Transverse colon (tissue), 4 donors: ENCODE measurements around the gene GPR151. TPM values are rescaled to one million over a fixed set of nuclear protein-coding genes. Genes with fewer than 3 reads are reported as not detected.

Source experiments
- DNase-seq: peaks from one replicate; pipeline ENCODE4 v3.0.0-alpha.2; 2019
- H3K27ac ChIP-seq, 4 donors: fragments of 200-600 bp; sonication (generic); 2 replicates each; pipeline ENCODE4 v1.5.1; 2016 to 2018; ENCODE audit warnings: inconsistent platforms in 4 of 4
- H3K27me3 ChIP-seq: fragments of 200-600 bp; sonication (generic); 2 replicates; pipeline ENCODE4 v1.5.1; 2017; ENCODE audit warnings: inconsistent platforms
- H3K36me3 ChIP-seq, 4 donors: fragments of 200-600 bp; sonication (generic); 2 replicates each; pipeline ENCODE4 v1.5.1; 2017 to 2019; ENCODE audit warnings: inconsistent platforms in 4 of 4
- H3K4me1 ChIP-seq, 4 donors: fragments of 200-600 bp; sonication (generic); 2 replicates each; pipeline ENCODE4 v1.5.1; 2017 to 2020; ENCODE audit warnings: inconsistent platforms in 4 of 4
- H3K4me3 ChIP-seq, 4 donors: fragments of 200-600 bp; sonication (generic); 1 replicate in 1 of 4; 2 replicates in 3 of 4; pipeline versions ENCODE4 v1.5.1 to v1.6.1; 2017 to 2019; ENCODE audit warnings: inconsistent platforms in 4 of 4
- H3K9me3 ChIP-seq, 2 donors: fragments of 200-600 bp; sonication (generic); 2 replicates each; pipeline ENCODE4 v1.5.1; 2017 to 2019; ENCODE audit warnings: inconsistent platforms in 2 of 2
- CTCF ChIP-seq, 5 experiments: fragments of 200-600 bp in 3 of 5; fragments of 450-650 bp in 2 of 5; sonication (generic) in 3 of 5; IDR thresholded peaks; 1 replicate in 2 of 5; 2 replicates in 3 of 5; pipeline ENCODE4 v1.5.1; 2016 to 2017; ENCODE audit warnings: antibody characterized with exemption in 5 of 5, inconsistent platforms in 3 of 5, mild to moderate bottlenecking in 2 of 5, moderate library complexity in 1 of 5
- EP300 ChIP-seq: sonication (generic); formaldehyde crosslinking; IDR thresholded peaks from one replicate; pipeline ENCODE4 v1.6.1; 2017; ENCODE audit warnings: antibody characterized with exemption, low read depth
- POLR2A ChIP-seq: fragments of 450-650 bp; IDR thresholded peaks from one replicate; pipeline ENCODE4 v1.6.1; 2016; ENCODE audit warnings: antibody characterized with exemption, mild to moderate bottlenecking, moderate library complexity
- POLR2AphosphoS5 ChIP-seq, 3 donors: sonication (generic); formaldehyde crosslinking; IDR thresholded peaks; one replicate each; pipeline ENCODE4 v1.6.1; 2016; ENCODE audit warnings: antibody characterized with exemption in 3 of 3
- WGBS, 2 donors: methylation state at CpG; one replicate each; pipeline ENCODE4 v1.1.5; 2018; ENCODE audit warnings: low coverage in 1 of 2; 5-methylcytosine and 5-hydroxymethylcytosine counted together
- in situ Hi-C, 4 donors: fragments of 200-750 bp; cut with MboI; loops; one replicate each; pipeline versions ENCODE4 v1.15.0 to v1.15.1; 2017; ENCODE audit warnings: low sequenced_read_pairs in 3 of 4, low pct_ligation_motif_present in 1 of 4, low pct_unique_long_range_greater_than_20kb in 1 of 4
- intact Hi-C: fragments of 100-400 bp; cut with DNase I; formaldehyde crosslinking; loops from one replicate; pipeline ENCODE4 v1.15.1; 2023; ENCODE audit warnings: low total_unique reads
- small RNA-seq, 4 donors: library from RNA; depleted of rRNA; stranded (forward); fragments of <200 nt; gene quantifications; one replicate each; pipeline ENCODE3, GENCODE V24; 2016
- total RNA-seq, 4 donors: library from RNA; depleted of rRNA; stranded (reverse); fragments of >200 nt; gene quantifications; one replicate each; pipeline ENCODE4 v1.1.0, GENCODE V29; 2016

Gene GPR151
- total RNA-seq, 4 donors from 2014 or later, result not detected

GRCh38 chr5:146466521-146467349 is 49.3 kb downstream of the GPR151 start:
- intact Hi-C loops, result no loop called here
- in situ Hi-C loops, result no loop called here
- no peak for DNase-seq

GRCh38 chr5:146463446-146463845 is 52.5 kb downstream of the GPR151 start:
- 56 to 60% methylated on average over 4 to 6 of the region's 6 CpGs for WGBS, 2 donors
- in situ Hi-C loops (no loop called here), intact Hi-C loops (no loop called here)
- no peak overlapping the region for H3K4me3 ChIP-seq
- H3K9me3 ChIP-seq, result no peaks in the 10 kb centered on the region
- TF ChIP-seq POLR2A (no peak), POLR2AphosphoS5 (IDR thresholded peaks at IDR 0.05) (peak in 1 of 3 donors; percentile 26)
- peak overlapping the region; percentile 42 to 69 (median 63) for H3K27ac ChIP-seq
- H3K27me3 ChIP-seq, result no peaks in the 10 kb centered on the region
- H3K4me1 ChIP-seq, result peaks cover 0 to 42% (median 10%) of the 10 kb centered on the region in 4 donors
- DNase-seq, result peak; percentile 77
- H3K36me3 ChIP-seq, result peaks cover 0 to 29% (median 13%) of the 10 kb centered on the region in 4 donors

More at GRCh38 chr5:146466521-146467349, 49.3 kb downstream of the GPR151 start:
- no peak overlapping the region for H3K4me3 ChIP-seq
- H3K27me3 ChIP-seq, result no peaks in the 10 kb centered on the region
- no peaks in the 10 kb centered on the region for H3K9me3 ChIP-seq
- H3K27ac ChIP-seq, result no peak overlapping the region
- peaks cover 0 to 40% (median 18%) of the 10 kb centered on the region in 4 donors for H3K36me3 ChIP-seq
- H3K4me1 ChIP-seq, result peaks cover 0 to 30% (median 7%) of the 10 kb centered on the region in 4 donors
- TF ChIP-seq EP300, result no peak
- peak in 2 of 5 experiments; percentile 17 to 25 for TF ChIP-seq CTCF (IDR thresholded peaks at IDR 0.05)
- 52 to 57% methylated on average over 3 of the region's 3 CpGs for WGBS, 2 donors

Small RNAs within 50 kb of the gene (small RNA-seq; reads per million reads assigned to genes)
- gene RF02271, result 0 reads per million in 4 donors

Other genes with a start within 250 kb of the GPR151 start
- gene POU4F3, start 177.4 kb downstream of the GPR151 start, total RNA-seq, result not detected
- gene TCERG1, start 68.9 kb downstream of the GPR151 start, total RNA-seq, result 100 to 1,000 TPM in 3 of 4 donors, 10 to 100 TPM in 1; 63.9 to 117 (median 109) TPM